ENCODE measurements around the gene NRCAM. TPM values are rescaled to one million over a fixed set of nuclear protein-coding genes. Genes with fewer than 3 reads are reported as not detected.
A peak's percentile ranks its signal among the peaks of the same experiment; 100 is the strongest.

Gene NRCAM
- total RNA-seq, 4 donors from 2014 or later, result 0.85 to 4.1 (median 2.6) TPM

DNA sequence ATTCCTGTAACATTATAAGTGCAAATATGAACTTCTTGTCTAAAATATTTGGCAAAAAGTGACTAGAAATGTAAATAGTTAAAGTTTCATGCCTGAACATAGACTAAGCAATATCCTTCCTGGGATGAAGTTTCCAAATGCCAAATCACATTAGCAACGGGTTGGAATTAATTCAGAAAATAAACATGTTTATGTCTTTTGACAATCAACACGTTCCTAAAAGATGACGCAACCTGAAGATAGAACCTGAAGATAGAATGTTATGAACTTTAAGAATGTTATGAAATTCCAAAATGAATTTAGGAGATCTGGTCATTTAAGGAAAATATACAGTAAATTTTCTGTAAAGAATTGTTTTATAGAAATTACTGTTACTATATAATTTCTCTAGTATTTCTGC is 335.3 kb downstream of the NRCAM start:
- no peak overlapping the region for H3K4me3 ChIP-seq
- no peaks in the 10 kb centered on the region for H3K4me1 ChIP-seq
- DNase-seq, result no peak
- no peaks in the 10 kb centered on the region for H3K9me3 ChIP-seq
- no peaks in the 10 kb centered on the region for H3K36me3 ChIP-seq
- no peaks in the 10 kb centered on the region for H3K27me3 ChIP-seq
- TF ChIP-seq, protein P1, sequence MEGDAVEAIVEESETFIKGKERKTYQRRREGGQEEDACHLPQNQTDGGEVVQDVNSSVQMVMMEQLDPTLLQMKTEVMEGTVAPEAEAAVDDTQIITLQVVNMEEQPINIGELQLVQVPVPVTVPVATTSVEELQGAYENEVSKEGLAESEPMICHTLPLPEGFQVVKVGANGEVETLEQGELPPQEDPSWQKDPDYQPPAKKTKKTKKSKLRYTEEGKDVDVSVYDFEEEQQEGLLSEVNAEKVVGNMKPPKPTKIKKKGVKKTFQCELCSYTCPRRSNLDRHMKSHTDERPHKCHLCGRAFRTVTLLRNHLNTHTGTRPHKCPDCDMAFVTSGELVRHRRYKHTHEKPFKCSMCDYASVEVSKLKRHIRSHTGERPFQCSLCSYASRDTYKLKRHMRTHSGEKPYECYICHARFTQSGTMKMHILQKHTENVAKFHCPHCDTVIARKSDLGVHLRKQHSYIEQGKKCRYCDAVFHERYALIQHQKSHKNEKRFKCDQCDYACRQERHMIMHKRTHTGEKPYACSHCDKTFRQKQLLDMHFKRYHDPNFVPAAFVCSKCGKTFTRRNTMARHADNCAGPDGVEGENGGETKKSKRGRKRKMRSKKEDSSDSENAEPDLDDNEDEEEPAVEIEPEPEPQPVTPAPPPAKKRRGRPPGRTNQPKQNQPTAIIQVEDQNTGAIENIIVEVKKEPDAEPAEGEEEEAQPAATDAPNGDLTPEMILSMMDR (IDR thresholded peaks at IDR 0.05), result no peak
- no peak overlapping the region for H3K27ac ChIP-seq

DNA sequence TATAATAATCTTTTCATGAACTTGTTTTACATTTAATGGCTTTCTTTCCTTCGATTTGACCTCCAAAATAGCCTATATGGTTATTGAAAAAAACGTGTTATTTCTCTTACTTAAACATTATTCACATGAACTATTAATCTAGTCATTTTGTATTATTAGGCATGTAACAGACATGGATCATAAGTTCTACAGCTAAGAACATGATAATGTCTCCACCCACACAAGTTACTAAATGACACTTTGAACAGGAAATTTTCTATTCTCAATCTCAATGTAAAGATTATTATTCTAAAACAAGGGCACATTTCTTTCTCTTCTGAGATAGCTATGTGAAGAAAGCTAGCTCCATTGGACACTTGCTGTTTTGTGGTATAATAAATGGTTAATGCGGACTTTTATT is 336.0 kb downstream of the NRCAM start:
- no peak overlapping the region for H3K27ac ChIP-seq
- DNase-seq, result no peak
- H3K27me3 ChIP-seq, result no peaks in the 10 kb centered on the region
- H3K36me3 ChIP-seq, result no peaks in the 10 kb centered on the region
- no peaks in the 10 kb centered on the region for H3K4me1 ChIP-seq
- H3K4me3 ChIP-seq, result no peak overlapping the region
- no peaks in the 10 kb centered on the region for H3K9me3 ChIP-seq
- TF ChIP-seq POLR2A (IDR thresholded peaks at IDR 0.05), result no peak

DNA sequence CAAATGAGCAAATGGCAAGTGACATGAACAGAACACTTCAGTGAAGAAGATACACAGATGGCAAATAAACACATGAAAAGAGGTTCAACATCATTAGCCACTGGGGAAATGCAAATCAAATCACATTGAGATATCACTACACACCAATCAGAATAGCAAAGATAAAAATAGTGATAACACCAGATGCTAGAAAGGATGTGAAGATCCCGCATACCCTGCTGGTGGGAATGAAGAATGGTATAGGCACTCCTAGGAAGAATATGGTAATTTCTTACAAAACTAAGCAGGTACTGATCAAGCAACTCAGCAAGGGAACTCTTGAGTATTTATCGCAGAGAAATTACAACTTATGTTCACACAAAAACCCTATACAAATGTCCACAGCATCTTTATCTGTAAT is 337.3 kb downstream of the NRCAM start:
- no peaks in the 10 kb centered on the region for H3K9me3 ChIP-seq
- H3K36me3 ChIP-seq, result no peaks in the 10 kb centered on the region
- DNase-seq, result no peak
- TF ChIP-seq, protein P1 (IDR thresholded peaks at IDR 0.05), result no peak
- TF ChIP-seq POLR2A (IDR thresholded peaks at IDR 0.05), result no peak
- no peak overlapping the region for H3K27ac ChIP-seq
- no peaks in the 10 kb centered on the region for H3K4me1 ChIP-seq
- no peaks in the 10 kb centered on the region for H3K27me3 ChIP-seq
- H3K4me3 ChIP-seq, result no peak overlapping the region

DNA sequence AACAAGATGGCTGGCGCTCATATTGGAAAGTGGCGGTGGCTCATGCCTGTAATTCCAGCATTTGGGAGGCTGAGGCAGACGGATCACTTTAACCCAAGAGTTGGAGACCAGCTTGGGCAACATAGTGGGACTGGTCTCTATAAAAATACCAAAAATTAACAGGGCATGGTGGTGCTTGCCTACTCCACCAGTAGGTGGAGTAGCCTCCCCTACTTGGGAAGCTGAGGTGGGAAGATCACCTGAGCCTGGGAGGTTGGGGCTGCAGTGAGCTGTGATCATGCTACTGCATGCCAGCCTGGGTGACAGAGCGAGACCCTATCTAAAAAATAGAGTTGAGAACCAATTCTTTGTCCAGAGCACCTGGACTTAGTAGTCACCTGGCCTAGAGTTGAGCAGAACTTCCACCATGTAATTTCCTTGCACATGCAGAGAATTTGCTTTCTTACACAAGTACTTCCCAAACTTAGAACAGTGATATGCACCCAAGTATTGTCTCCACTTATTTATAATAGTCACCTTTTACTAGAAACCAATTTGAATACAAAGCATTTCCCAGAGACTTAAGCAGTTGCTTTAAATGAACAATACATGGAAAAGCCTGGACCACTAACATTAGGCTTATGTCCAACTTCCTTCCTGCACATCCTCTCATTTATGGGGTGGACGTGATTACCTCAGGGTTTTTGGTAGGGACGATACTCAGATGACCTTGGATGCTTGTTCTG is 342.0 kb downstream of the NRCAM start:
- DNase-seq, result no peak
- no peaks in the 10 kb centered on the region for H3K27me3 ChIP-seq
- H3K9me3 ChIP-seq, result no peaks in the 10 kb centered on the region
- no peaks in the 10 kb centered on the region for H3K4me1 ChIP-seq
- H3K27ac ChIP-seq, result no peak overlapping the region
- H3K36me3 ChIP-seq, result no peaks in the 10 kb centered on the region
- TF ChIP-seq POLR2A (IDR thresholded peaks at IDR 0.05), result no peak
- TF ChIP-seq, protein P1 (IDR thresholded peaks at IDR 0.05), result peak in 4 of 6 experiments; percentile 48 to 67 (median 57)
- no peak overlapping the region for H3K4me3 ChIP-seq

DNA sequence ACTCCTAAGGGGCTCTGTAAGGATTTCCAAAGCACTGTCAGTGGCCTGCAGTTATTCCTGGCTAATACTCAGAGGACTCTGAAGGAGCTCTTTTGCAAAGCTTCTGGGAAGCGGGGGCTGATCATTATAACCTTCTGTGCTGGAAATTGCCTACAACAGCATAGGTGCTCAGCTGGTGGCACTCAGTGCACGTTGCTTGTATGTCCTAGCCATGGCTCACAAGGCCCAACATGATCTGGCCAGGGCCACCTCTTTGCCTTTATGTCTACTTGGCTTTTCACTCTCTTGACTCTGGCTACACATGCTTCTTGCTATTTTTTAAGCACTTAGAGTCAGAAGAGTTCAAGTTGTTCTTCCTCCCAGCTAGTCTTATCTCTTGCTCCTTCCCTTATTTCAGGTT is 343.6 kb downstream of the NRCAM start:
- H3K27ac ChIP-seq, result no peak overlapping the region
- H3K9me3 ChIP-seq, result no peaks in the 10 kb centered on the region
- no peak for DNase-seq
- no peak overlapping the region for H3K4me3 ChIP-seq
- no peaks in the 10 kb centered on the region for H3K27me3 ChIP-seq
- TF ChIP-seq POLR2A (IDR thresholded peaks at IDR 0.05), result no peak
- TF ChIP-seq, protein P1 (IDR thresholded peaks at IDR 0.05), result no peak
- H3K4me1 ChIP-seq, result peaks cover 0 to 15% (median 0%) of the 10 kb centered on the region in 4 donors
- H3K36me3 ChIP-seq, result no peaks in the 10 kb centered on the region

DNA sequence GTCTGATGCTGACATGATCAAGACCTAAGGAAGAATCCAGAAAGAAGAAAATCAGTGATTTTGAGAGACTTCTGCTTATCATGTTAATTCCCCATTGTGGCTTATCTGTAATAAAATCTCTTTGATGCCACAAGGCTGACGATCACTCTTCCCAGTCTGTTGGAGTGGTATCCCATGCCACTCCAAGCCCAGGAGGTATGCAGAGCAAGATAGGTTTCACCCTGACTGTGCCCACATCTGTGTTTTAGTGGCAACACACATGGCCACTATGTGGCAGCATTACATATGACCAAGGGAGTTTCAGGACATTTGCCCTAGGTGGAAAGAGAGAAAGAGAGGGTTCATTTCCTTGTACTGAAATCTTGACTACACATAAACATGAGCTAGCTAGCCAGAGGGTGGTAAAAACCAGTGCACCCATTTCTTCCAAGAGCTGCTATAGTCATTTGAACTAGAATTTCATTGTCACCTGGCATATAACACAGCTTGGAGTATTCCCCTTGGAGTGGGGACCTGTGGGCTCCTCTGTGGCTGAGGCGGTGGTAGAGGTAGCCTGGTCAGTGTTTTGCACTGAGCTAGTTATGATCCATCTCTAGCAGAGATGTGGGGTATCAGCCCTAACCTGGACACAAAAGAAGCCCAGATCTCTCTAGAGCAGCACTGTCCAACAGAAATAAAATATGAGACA is 346.9 kb downstream of the NRCAM start:
- TF ChIP-seq POLR2A (IDR thresholded peaks at IDR 0.05), result no peak
- TF ChIP-seq, protein P1 (IDR thresholded peaks at IDR 0.05), result peak in 4 of 6 experiments; percentile 40 to 66 (median 64)
- peak in 1 of 3 donors; percentile 65 for DNase-seq
- Histone ChIP-seq H3K4me3 (no peak overlapping the region), H3K27me3 (no peaks in the 10 kb centered on the region), H3K4me1 (peaks cover 0 to 18% (median 0%) of the 10 kb centered on the region in 4 donors), H3K36me3 (no peaks in the 10 kb centered on the region), H3K27ac (peak overlapping the region in 2 of 4 donors; percentile 24 to 26), H3K9me3 (no peaks in the 10 kb centered on the region)
